ENCODE measurements around the gene STKLD1. TPM values are rescaled to one million over a fixed set of nuclear protein-coding genes. Genes with fewer than 3 reads are reported as not detected.

The STKLD1 gene
- total and polyA plus RNA-seq, 3 experiments from 2014 or later: 0.24 to 0.91 (median 0.75) TPM

DNA sequence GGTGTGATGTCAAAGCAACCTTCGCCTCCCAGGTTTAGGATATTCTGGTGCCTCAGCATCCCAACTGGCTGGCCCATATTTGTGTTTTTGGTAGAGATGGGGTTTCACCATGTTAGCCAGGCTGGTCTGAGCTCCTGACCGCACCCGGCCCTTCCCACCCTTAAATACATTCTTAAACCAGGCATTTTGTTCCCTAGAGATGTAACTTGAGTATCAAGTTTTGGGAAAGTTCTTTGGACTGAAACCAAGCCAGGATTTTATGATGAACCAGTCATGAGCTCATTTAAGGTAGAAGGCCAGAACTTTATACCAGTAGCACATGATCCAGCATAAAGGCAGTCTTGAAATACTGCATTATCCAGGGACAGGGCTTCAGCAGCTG, 24.6 kb upstream of the STKLD1 start:
- H3K4me1 Mint-ChIP-seq: peaks cover 29 to 52% (median 37%) of the 10 kb centered on the region in 3 donors
- POLR2A ChIA-PET: interaction anchor here (1.2 kb wide), 1 partner anchor 21 kb away, joined by 3 read pairs; no protein-coding TSS in a partner anchor
- no peak overlapping the region for H3K27ac ChIP-seq (ENCODE audit: low read depth, low read length)
- H3K36me3 ChIP-seq (ENCODE audit: insufficient read depth, low read length): peaks cover 46% of the 10 kb centered on the region
- H3K27me3 Mint-ChIP-seq: peaks cover 0 to 6% of the 10 kb centered on the region in 2 donors
- DNase-seq: no peak
- H3K9me3 ChIP-seq (ENCODE audit: low read length): no peaks in the 10 kb centered on the region
- peak overlapping the region in 1 of 8 donors; percentile 14 for H3K27ac Mint-ChIP-seq
- peak overlapping the region in 2 of 7 donors; percentile 69 to 93 for H3K4me3 Mint-ChIP-seq
- no peaks in the 10 kb centered on the region for H3K9me3 Mint-ChIP-seq
- peaks cover 35% of the 10 kb centered on the region for H3K4me1 ChIP-seq (ENCODE audit: insufficient read depth, low read length)
- H3K36me3 Mint-ChIP-seq: peaks cover 7 to 68% (median 19%) of the 10 kb centered on the region in 3 donors
- no peaks in the 10 kb centered on the region for H3K27me3 ChIP-seq (ENCODE audit: insufficient read depth, low read length, poor library complexity, severe bottlenecking)
- CTCF ChIA-PET: interaction anchor here (6.1 kb wide), 1 partner anchor 21 kb away, joined by 47 read pairs; no protein-coding TSS in a partner anchor
- no peak overlapping the region for H3K4me3 ChIP-seq (ENCODE audit: low read length)

GRCh38 chr9:133351908-133352634, 24.1 kb upstream of the STKLD1 start:
- H3K4me3 ChIP-seq (ENCODE audit: low read length): no peak overlapping the region
- no peaks in the 10 kb centered on the region for H3K27me3 ChIP-seq (ENCODE audit: insufficient read depth, low read length, poor library complexity, severe bottlenecking)
- no peak for DNase-seq
- peaks cover 32% of the 10 kb centered on the region for H3K4me1 ChIP-seq (ENCODE audit: insufficient read depth, low read length)
- peaks cover 46% of the 10 kb centered on the region for H3K36me3 ChIP-seq (ENCODE audit: insufficient read depth, low read length)
- POLR2A ChIA-PET: interaction anchor here (1.2 kb wide), 1 partner anchor 22 kb away, joined by 3 read pairs; no protein-coding TSS in a partner anchor
- peaks cover 24 to 49% (median 34%) of the 10 kb centered on the region in 3 donors for H3K4me1 Mint-ChIP-seq
- H3K9me3 ChIP-seq (ENCODE audit: low read length): no peaks in the 10 kb centered on the region
- peak overlapping the region in 2 of 7 donors; percentile 27 to 92 for H3K4me3 Mint-ChIP-seq
- CTCF ChIA-PET: interaction anchor here (6.1 kb wide), 1 partner anchor 20 kb away, joined by 47 read pairs; no protein-coding TSS in a partner anchor
- no peak overlapping the region for H3K27ac ChIP-seq (ENCODE audit: low read depth, low read length)
- peaks cover 7 to 66% (median 19%) of the 10 kb centered on the region in 3 donors for H3K36me3 Mint-ChIP-seq
- H3K9me3 Mint-ChIP-seq: no peaks in the 10 kb centered on the region
- peak overlapping the region in 4 of 8 donors; percentile 25 to 70 (median 32) for H3K27ac Mint-ChIP-seq
- H3K27me3 Mint-ChIP-seq: peaks cover 0 to 5% of the 10 kb centered on the region in 2 donors

- Mint-ChIP-seq H3K9me3 (no peaks in the 10 kb centered on the region), H3K4me3 (peak overlapping the region in 2 of 7 donors; percentile 63 to 92), H3K27me3 (peaks cover 0 to 4% of the 10 kb centered on the region in 2 donors), H3K4me1 (peaks cover 29 to 53% (median 38%) of the 10 kb centered on the region in 3 donors), H3K27ac (peak overlapping the region in 5 of 8 donors; percentile 29 to 83 (median 70)), H3K36me3 (peaks cover 7 to 72% (median 19%) of the 10 kb centered on the region in 3 donors)
- ChIA-PET POLR2A (interaction anchor here (1.2 kb wide), 1 partner anchor 22 kb away, joined by 3 read pairs; no protein-coding TSS in a partner anchor), CTCF (interaction anchor here (8.2 kb wide), 1 partner anchor 19 kb away, joined by 84 read pairs; no protein-coding TSS in a partner anchor)
- no peaks in the 10 kb centered on the region for H3K27me3 ChIP-seq (ENCODE audit: insufficient read depth, low read length, poor library complexity, severe bottlenecking)
- no peaks in the 10 kb centered on the region for H3K9me3 ChIP-seq (ENCODE audit: low read length)
- peaks cover 39% of the 10 kb centered on the region for H3K4me1 ChIP-seq (ENCODE audit: insufficient read depth, low read length)
- peaks cover 46% of the 10 kb centered on the region for H3K36me3 ChIP-seq (ENCODE audit: insufficient read depth, low read length)
- H3K27ac ChIP-seq (ENCODE audit: low read depth, low read length): no peak overlapping the region
- no peak for DNase-seq
- no peak overlapping the region for H3K4me3 ChIP-seq (ENCODE audit: low read length)
Observed at GRCh38 chr9:133352635-133353340, 23.4 kb upstream of the STKLD1 start.

GRCh38 chr9:133353548-133353947, 22.6 kb upstream of the STKLD1 start:
- Mint-ChIP-seq H3K4me3 (peak overlapping the region in 1 of 7 donors; percentile 92), H3K36me3 (peaks cover 7 to 71% (median 19%) of the 10 kb centered on the region in 3 donors), H3K27ac (peak overlapping the region in 3 of 8 donors; percentile 61 to 82 (median 64)), H3K4me1 (peaks cover 30 to 54% (median 38%) of the 10 kb centered on the region in 3 donors), H3K9me3 (no peaks in the 10 kb centered on the region), H3K27me3 (peaks cover 0 to 3% of the 10 kb centered on the region in 2 donors)
- H3K36me3 ChIP-seq (ENCODE audit: insufficient read depth, low read length): peaks cover 50% of the 10 kb centered on the region
- ChIA-PET POLR2A (no interaction called here), CTCF (interaction anchor here (8.2 kb wide), 1 partner anchor 19 kb away, joined by 84 read pairs; no protein-coding TSS in a partner anchor)
- DNase-seq: no peak
- peaks cover 47% of the 10 kb centered on the region for H3K4me1 ChIP-seq (ENCODE audit: insufficient read depth, low read length)
- no peaks in the 10 kb centered on the region for H3K9me3 ChIP-seq (ENCODE audit: low read length)
- no peaks in the 10 kb centered on the region for H3K27me3 ChIP-seq (ENCODE audit: insufficient read depth, low read length, poor library complexity, severe bottlenecking)
- no peak overlapping the region for H3K4me3 ChIP-seq (ENCODE audit: low read length)
- no peak overlapping the region for H3K27ac ChIP-seq (ENCODE audit: low read depth, low read length)

DNA sequence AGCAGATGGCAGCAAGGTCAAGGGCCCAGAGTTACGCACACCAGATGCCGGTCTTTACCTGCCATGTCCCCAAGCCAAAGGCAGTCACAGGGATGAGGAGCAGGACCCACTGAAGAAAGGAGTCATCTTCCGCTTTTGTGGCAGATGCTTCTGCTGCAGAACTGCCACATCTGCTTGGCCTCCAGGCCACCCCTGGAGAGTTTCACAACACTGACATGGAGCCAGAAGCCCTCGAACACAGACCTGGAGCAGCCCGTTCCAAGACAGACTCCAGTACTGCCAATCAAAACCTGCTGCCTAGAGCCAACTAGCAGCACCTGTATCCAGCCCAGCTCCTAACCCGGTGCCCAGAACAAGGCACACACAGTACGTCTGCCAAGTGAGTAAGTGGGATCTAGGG, 21.4 kb upstream of the STKLD1 start:
- Histone ChIP-seq H3K27ac (ENCODE audit: low read depth, low read length) (no peak overlapping the region), H3K36me3 (ENCODE audit: insufficient read depth, low read length) (peaks cover 43% of the 10 kb centered on the region)
- peaks cover 24 to 49% (median 32%) of the 10 kb centered on the region in 3 donors for H3K4me1 Mint-ChIP-seq

DNA sequence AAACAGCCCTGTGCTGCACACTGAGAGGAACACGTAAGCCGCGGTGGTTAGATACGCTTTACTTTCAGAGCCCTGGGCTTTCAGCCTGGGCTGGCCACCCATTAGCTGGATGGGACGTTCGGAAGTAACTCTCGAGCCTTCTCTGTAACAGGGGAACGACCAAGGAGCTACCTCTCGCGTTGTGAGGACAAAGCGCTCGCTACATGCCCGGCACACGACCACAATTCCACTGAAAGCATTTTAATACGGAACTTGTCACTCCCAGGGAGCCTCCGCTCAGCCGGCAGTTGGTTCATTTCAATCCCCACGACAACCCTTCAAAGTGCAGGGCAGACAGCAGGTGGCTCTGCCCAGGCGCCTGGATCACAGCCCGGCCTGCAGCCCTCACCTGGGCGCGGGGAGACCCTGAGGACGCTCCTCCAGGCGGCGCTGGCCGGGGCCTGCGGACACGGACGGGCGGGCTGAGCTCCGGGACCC, 20.2 kb upstream of the STKLD1 start:
- peak overlapping the region; percentile 84 for H3K4me3 ChIP-seq (ENCODE audit: low read length)
- ChIA-PET POLR2A (interaction anchor here (0.8 to 5.9 kb wide), 8 partner anchors 8 to 20 kb away, joined by 3 to 58 read pairs (median 4); partner anchors contain the start of genes MED22, RPL7A and SURF6), CTCF (interaction anchor here (0.8 to 8.2 kb wide), 8 partner anchors 8 to 212 kb away, joined by 3 to 84 read pairs (median 4); partner anchors contain the start of genes MED22 and RPL7A)
- H3K27ac Mint-ChIP-seq: peak overlapping the region; percentile 82 to 98 (median 92)
- H3K27me3 Mint-ChIP-seq: peaks cover 0 to 3% of the 10 kb centered on the region in 2 donors
- peaks cover 39% of the 10 kb centered on the region for H3K36me3 ChIP-seq (ENCODE audit: insufficient read depth, low read length)
- peaks cover 35% of the 10 kb centered on the region for H3K4me1 ChIP-seq (ENCODE audit: insufficient read depth, low read length)
- H3K9me3 Mint-ChIP-seq: no peaks in the 10 kb centered on the region
- peak overlapping the region; percentile 78 for H3K27ac ChIP-seq (ENCODE audit: low read depth, low read length)
- peaks cover 4 to 68% (median 11%) of the 10 kb centered on the region in 3 donors for H3K36me3 Mint-ChIP-seq
- H3K4me1 Mint-ChIP-seq: peaks cover 23 to 41% (median 32%) of the 10 kb centered on the region in 3 donors
- no peak for DNase-seq
- H3K9me3 ChIP-seq (ENCODE audit: low read length): no peaks in the 10 kb centered on the region
- H3K4me3 Mint-ChIP-seq: peak overlapping the region; percentile 83 to 94 (median 87)
- no peaks in the 10 kb centered on the region for H3K27me3 ChIP-seq (ENCODE audit: insufficient read depth, low read length, poor library complexity, severe bottlenecking)

More for the DNA sequence above, 21.4 kb upstream of the STKLD1 start:
- H3K4me1 ChIP-seq (ENCODE audit: insufficient read depth, low read length): peaks cover 36% of the 10 kb centered on the region
- ChIA-PET POLR2A (interaction anchor here (1.4 to 5.9 kb wide), 3 partner anchors 8 to 20 kb away, joined by 3 to 58 read pairs (median 25); no protein-coding TSS in a partner anchor), CTCF (interaction anchor here (8.2 kb wide), 1 partner anchor 18 kb away, joined by 84 read pairs; no protein-coding TSS in a partner anchor)
- H3K27me3 ChIP-seq (ENCODE audit: insufficient read depth, low read length, poor library complexity, severe bottlenecking): no peaks in the 10 kb centered on the region
- peaks cover 4 to 68% (median 11%) of the 10 kb centered on the region in 3 donors for H3K36me3 Mint-ChIP-seq
- peak overlapping the region; percentile 18 to 92 (median 86) for H3K4me3 Mint-ChIP-seq
- H3K4me3 ChIP-seq (ENCODE audit: low read length): no peak overlapping the region
- peak overlapping the region in 5 of 8 donors; percentile 32 to 82 (median 35) for H3K27ac Mint-ChIP-seq
- no peaks in the 10 kb centered on the region for H3K9me3 Mint-ChIP-seq
- no peaks in the 10 kb centered on the region for H3K9me3 ChIP-seq (ENCODE audit: low read length)
- no peak for DNase-seq
- peaks cover 0 to 3% of the 10 kb centered on the region in 2 donors for H3K27me3 Mint-ChIP-seq

DNA sequence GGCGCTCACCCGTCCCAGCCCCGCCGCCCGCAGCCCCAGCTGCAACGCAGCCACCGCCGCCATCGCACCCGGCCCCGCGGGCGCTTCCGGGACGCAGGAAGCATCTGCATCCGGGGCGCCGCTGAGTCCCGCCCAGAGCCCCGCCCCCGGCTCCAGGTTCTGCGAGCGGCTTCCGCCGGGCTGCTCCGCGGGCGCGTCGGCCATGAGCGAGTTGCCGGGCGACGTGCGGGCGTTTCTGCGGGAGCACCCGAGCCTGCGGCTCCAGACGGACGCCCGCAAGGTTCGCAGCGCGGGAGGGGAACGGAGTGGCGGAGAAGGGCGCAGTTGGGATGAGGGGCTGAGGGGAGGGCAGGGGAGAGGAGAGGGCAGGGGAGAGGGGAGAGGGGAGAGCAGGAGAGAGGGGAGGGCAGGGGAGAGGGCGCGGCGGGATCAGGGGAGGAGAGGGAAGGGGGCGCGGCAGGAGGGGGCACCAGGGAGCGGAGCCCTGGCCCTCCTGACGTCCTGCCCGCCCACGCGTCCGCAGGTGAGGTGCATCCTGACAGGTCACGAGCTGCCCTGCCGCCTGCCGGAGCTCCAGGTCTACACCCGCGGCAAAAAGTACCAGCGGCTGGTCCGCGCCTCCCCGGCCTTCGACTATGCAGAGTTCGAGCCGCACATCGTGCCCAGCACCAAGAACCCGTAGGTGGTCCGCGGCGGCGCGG, 19.6 kb upstream of the STKLD1 start, which contains the start of the genes SURF1 and SURF2:
TSS of gene SURF1 (minus strand) at position 97 of the 701 bp plus-strand sequence. CDS start at position 63, 34 bp downstream.
TSS of gene SURF2 (plus strand) at position 160 of the 701 bp plus-strand sequence. CDS start at position 203, 43 bp downstream.
- Histone ChIP-seq H3K9me3 (ENCODE audit: low read length) (no peaks in the 10 kb centered on the region), H3K4me1 (ENCODE audit: insufficient read depth, low read length) (peaks cover 35% of the 10 kb centered on the region), H3K36me3 (ENCODE audit: insufficient read depth, low read length) (peaks cover 39% of the 10 kb centered on the region), H3K4me3 (ENCODE audit: low read length) (peak within 1 kb of the TSS; percentile 84), H3K27me3 (ENCODE audit: insufficient read depth, low read length, poor library complexity, severe bottlenecking) (no peaks in the 10 kb centered on the region), H3K27ac (ENCODE audit: low read depth, low read length) (peak within 1 kb of the TSS; percentile 78)
- H3K4me1 Mint-ChIP-seq: peaks cover 25 to 46% (median 32%) of the 10 kb centered on the region in 3 donors
- ChIA-PET POLR2A (interaction anchor here (0.8 to 5.9 kb wide), 6 partner anchors 9 to 21 kb away, joined by 3 to 58 read pairs (median 8); partner anchors contain the start of genes MED22, RPL7A and SURF6), CTCF (interaction anchor here (1.0 to 8.2 kb wide), 9 partner anchors 9 to 170 kb away, joined by 3 to 84 read pairs (median 5); partner anchors contain the start of genes MED22 and RPL7A)
- peaks cover 6 to 68% (median 8%) of the 10 kb centered on the region in 3 donors for H3K36me3 Mint-ChIP-seq
- peak; percentile 83 to 92 (median 87) for DNase-seq
- H3K9me3 Mint-ChIP-seq: no peaks in the 10 kb centered on the region
- H3K27me3 Mint-ChIP-seq: peaks cover 0 to 3% of the 10 kb centered on the region in 2 donors
- peak within 1 kb of the TSS; percentile 82 to 98 (median 92) for H3K27ac Mint-ChIP-seq
- peak within 1 kb of the TSS; percentile 83 to 94 (median 87) for H3K4me3 Mint-ChIP-seq

All from CD8-positive, alpha-beta memory T cell (primary cell).